Measurements from ENCODE around the gene LPP.
"Not testable (repeated sequence)": the region's sequence is repeated elsewhere in the genome, so short reads cannot be mapped to it uniquely, and the experiment has no call there.

Gene LPP

DNA sequence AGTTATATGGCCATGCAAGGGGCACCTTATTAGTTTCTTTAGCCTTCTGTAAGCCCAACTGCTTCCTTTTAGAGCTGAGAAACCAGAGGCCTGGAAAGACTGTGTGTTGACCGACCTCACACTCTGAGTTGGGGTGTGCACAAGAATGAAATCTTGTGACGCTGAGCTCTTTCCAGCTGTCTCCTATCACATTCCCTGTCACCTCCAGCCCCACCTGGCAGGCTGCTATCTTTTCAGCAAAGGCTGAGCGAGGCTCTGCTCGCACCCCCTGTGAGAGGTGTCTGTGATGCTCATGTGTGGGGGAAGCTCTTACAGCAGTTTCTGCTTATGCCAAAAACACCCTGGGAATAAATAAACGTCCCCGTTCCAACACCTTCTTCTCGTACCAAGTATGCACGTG lies 27.0 kb upstream of the LPP start:
- no peaks in the 10 kb centered on the region for H3F3A ChIP-seq (ENCODE audit: control insufficient read depth, insufficient read depth)
- H3K27ac ChIP-seq (ENCODE audit: low read depth, low read length): no peak overlapping the region
- H3K4me2 ChIP-seq (ENCODE audit: low read length): no peak overlapping the region
- no peaks in the 10 kb centered on the region for H3K9me3 ChIP-seq (ENCODE audit: control insufficient read depth, insufficient read depth, low read length)
- no peaks in the 10 kb centered on the region for H3K9me2 ChIP-seq (replicated peaks; ENCODE audit: control insufficient read depth, low read length)
- no peak overlapping the region for H3K4me3 ChIP-seq (ENCODE audit: low read length)
- TF ChIP-seq EZH2phosphoT487 (IDR thresholded peaks at IDR 0.05; ENCODE audit: borderline replicate concordance, low read length): no peak
- TF ChIP-seq, protein P1, sequence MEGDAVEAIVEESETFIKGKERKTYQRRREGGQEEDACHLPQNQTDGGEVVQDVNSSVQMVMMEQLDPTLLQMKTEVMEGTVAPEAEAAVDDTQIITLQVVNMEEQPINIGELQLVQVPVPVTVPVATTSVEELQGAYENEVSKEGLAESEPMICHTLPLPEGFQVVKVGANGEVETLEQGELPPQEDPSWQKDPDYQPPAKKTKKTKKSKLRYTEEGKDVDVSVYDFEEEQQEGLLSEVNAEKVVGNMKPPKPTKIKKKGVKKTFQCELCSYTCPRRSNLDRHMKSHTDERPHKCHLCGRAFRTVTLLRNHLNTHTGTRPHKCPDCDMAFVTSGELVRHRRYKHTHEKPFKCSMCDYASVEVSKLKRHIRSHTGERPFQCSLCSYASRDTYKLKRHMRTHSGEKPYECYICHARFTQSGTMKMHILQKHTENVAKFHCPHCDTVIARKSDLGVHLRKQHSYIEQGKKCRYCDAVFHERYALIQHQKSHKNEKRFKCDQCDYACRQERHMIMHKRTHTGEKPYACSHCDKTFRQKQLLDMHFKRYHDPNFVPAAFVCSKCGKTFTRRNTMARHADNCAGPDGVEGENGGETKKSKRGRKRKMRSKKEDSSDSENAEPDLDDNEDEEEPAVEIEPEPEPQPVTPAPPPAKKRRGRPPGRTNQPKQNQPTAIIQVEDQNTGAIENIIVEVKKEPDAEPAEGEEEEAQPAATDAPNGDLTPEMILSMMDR (IDR thresholded peaks at IDR 0.05; ENCODE audit: low read depth, low read length, poor library complexity, severe bottlenecking): no peak
- no peaks in the 10 kb centered on the region for H4K20me1 ChIP-seq (ENCODE audit: control insufficient read depth, insufficient read depth, low read depth, low read length)
- peaks cover 33% of the 10 kb centered on the region for H3K4me1 ChIP-seq (ENCODE audit: control insufficient read depth, low read length)
- H3K27me3 ChIP-seq (ENCODE audit: control insufficient read depth, low read length): no peaks in the 10 kb centered on the region
- no peaks in the 10 kb centered on the region for H3K79me2 ChIP-seq (ENCODE audit: control insufficient read depth, low read length)
- H3K36me3 ChIP-seq (ENCODE audit: control insufficient read depth, low read length): no peaks in the 10 kb centered on the region

DNA sequence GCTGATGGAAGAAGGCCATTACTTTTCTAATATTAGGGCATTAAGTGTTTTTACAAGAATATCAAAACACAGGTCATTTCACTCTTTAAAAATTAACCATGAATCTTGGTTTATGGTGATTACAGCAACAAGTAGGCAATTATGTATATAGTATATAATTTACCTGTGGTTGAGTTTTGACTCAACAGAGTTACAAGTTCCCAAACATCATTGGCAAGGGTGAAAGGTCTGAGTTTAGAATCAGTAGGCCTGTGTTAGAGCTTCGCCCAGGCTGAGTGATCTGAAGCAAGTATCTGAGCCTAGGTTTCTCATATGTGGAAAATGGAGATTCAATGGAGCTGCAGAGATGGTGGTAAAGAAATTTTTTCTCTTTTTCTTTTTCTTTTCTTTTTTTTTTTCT lies 25.1 kb upstream of the LPP start:
- H4K20me1 ChIP-seq (ENCODE audit: control insufficient read depth, insufficient read depth, low read depth, low read length): no peaks in the 10 kb centered on the region
- H3K4me1 ChIP-seq (ENCODE audit: control insufficient read depth, low read length): peaks cover 14% of the 10 kb centered on the region
- TF ChIP-seq, protein P1 (IDR thresholded peaks at IDR 0.05; ENCODE audit: low read depth, low read length, poor library complexity, severe bottlenecking): no peak
- no peak for TF ChIP-seq EZH2phosphoT487 (IDR thresholded peaks at IDR 0.05; ENCODE audit: borderline replicate concordance, low read length)
- no peaks in the 10 kb centered on the region for H3K9me2 ChIP-seq (replicated peaks; ENCODE audit: control insufficient read depth, low read length)
- no peaks in the 10 kb centered on the region for H3K36me3 ChIP-seq (ENCODE audit: control insufficient read depth, low read length)
- H3K4me3 ChIP-seq (ENCODE audit: low read length): no peak overlapping the region
- no peaks in the 10 kb centered on the region for H3F3A ChIP-seq (ENCODE audit: control insufficient read depth, insufficient read depth)
- no peaks in the 10 kb centered on the region for H3K79me2 ChIP-seq (ENCODE audit: control insufficient read depth, low read length)
- H3K27me3 ChIP-seq (ENCODE audit: control insufficient read depth, low read length): no peaks in the 10 kb centered on the region
- H3K27ac ChIP-seq (ENCODE audit: low read depth, low read length): no peak overlapping the region
- no peaks in the 10 kb centered on the region for H3K9me3 ChIP-seq (ENCODE audit: control insufficient read depth, insufficient read depth, low read length)
- no peak overlapping the region for H3K4me2 ChIP-seq (ENCODE audit: low read length)

DNA sequence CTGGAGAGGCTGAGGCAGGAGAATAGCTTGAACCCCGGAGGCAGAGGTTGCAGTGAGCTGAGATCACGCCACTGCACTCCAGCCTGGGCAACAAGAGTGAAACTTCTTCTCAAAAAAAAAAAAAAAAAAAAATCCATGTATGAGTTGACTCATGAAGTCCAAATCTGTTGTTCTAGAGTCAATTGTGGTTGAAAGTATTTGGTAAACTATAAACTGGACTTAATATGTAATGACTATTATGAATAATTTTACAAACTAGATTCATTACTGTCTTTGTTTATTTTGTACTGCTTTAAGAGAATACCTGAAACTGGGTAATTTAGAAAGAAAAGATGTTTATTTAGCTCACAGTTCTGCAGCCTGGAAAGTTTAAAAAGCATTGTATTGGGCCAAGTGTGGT lies 22.9 kb upstream of the LPP start:
- not testable (repeated sequence) for H4K20me1 ChIP-seq (ENCODE audit: control insufficient read depth, insufficient read depth, low read depth, low read length); H3K27me3 ChIP-seq (ENCODE audit: control insufficient read depth, low read length); H3K4me1 ChIP-seq (ENCODE audit: control insufficient read depth, low read length); H3K79me2 ChIP-seq (ENCODE audit: control insufficient read depth, low read length); H3F3A ChIP-seq (ENCODE audit: control insufficient read depth, insufficient read depth); H3K4me3 ChIP-seq (ENCODE audit: low read length); H3K36me3 ChIP-seq (ENCODE audit: control insufficient read depth, low read length); H3K4me2 ChIP-seq (ENCODE audit: low read length); H3K27ac ChIP-seq (ENCODE audit: low read depth, low read length); H3K9me3 ChIP-seq (ENCODE audit: control insufficient read depth, insufficient read depth, low read length); H3K9me2 ChIP-seq (replicated peaks; ENCODE audit: control insufficient read depth, low read length)

DNA sequence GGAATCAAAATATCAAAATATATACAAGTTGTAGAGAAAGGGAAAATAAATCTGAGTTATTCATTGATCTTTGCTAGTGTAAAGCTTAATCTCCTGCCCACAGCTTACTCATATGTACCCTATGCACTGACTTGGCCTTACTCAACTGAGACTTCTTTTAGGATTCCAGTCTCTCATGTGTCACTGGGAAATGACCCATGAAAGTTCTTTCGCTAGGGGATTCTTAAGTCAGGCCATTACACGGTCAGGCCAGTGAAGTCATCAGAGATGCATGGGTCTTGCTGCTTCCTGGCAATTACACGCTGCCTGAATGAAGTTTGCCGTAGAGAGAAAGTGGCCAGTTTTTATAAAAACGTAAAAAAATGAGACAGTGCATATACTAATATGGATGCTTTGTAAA lies 20.7 kb upstream of the LPP start:
- H3K4me1 ChIP-seq (ENCODE audit: control insufficient read depth, low read length): peaks cover 22% of the 10 kb centered on the region
- no peaks in the 10 kb centered on the region for H3K36me3 ChIP-seq (ENCODE audit: control insufficient read depth, low read length)
- no peak overlapping the region for H3K27ac ChIP-seq (ENCODE audit: low read depth, low read length)
- H3F3A ChIP-seq (ENCODE audit: control insufficient read depth, insufficient read depth): no peaks in the 10 kb centered on the region
- H3K9me2 ChIP-seq (replicated peaks; ENCODE audit: control insufficient read depth, low read length): no peaks in the 10 kb centered on the region
- no peaks in the 10 kb centered on the region for H3K9me3 ChIP-seq (ENCODE audit: control insufficient read depth, insufficient read depth, low read length)
- H3K79me2 ChIP-seq (ENCODE audit: control insufficient read depth, low read length): no peaks in the 10 kb centered on the region
- TF ChIP-seq, protein P1 (IDR thresholded peaks at IDR 0.05; ENCODE audit: low read depth, low read length, poor library complexity, severe bottlenecking): no peak
- no peak for TF ChIP-seq EZH2phosphoT487 (IDR thresholded peaks at IDR 0.05; ENCODE audit: borderline replicate concordance, low read length)
- H3K27me3 ChIP-seq (ENCODE audit: control insufficient read depth, low read length): no peaks in the 10 kb centered on the region
- H4K20me1 ChIP-seq (ENCODE audit: control insufficient read depth, insufficient read depth, low read depth, low read length): no peaks in the 10 kb centered on the region
- H3K4me2 ChIP-seq (ENCODE audit: low read length): no peak overlapping the region
- H3K4me3 ChIP-seq (ENCODE audit: low read length): no peak overlapping the region
